HEK293 (cell line): ENCODE results near the gene TMEM143.
A peak's percentile ranks its signal among the peaks of the same experiment; 100 is the strongest.

Experiments used
- FEZF1 ChIP-seq: fragments of 450-650 bp; formaldehyde crosslinking; IDR thresholded peaks from 2 replicates; pipeline ENCODE4 v1.5.1; 2016; ENCODE audit warnings: missing biosample characterization, missing genetic modification characterization
- IKZF3 ChIP-seq: fragments of 450-650 bp; IDR thresholded peaks from 2 replicates; pipeline ENCODE4 v1.5.0; 2018; ENCODE audit warnings: missing biosample characterization, mild to moderate bottlenecking, missing genetic modification characterization, moderate library complexity
- KLF8 ChIP-seq: fragments of 450-650 bp; formaldehyde crosslinking; IDR thresholded peaks from 2 replicates; pipeline ENCODE4 v1.5.1; 2016; ENCODE audit warnings: missing biosample characterization, missing genetic modification characterization
- MYNN ChIP-seq: fragments of 450-650 bp; formaldehyde crosslinking; IDR thresholded peaks from 2 replicates; pipeline ENCODE4 v1.5.1; 2016; ENCODE audit warnings: missing biosample characterization, missing genetic modification characterization, borderline replicate concordance
- PRDM1 ChIP-seq: fragments of 450-650 bp; formaldehyde crosslinking; IDR thresholded peaks from 2 replicates; pipeline ENCODE4; 2016; ENCODE audit warnings: missing biosample characterization, missing genetic modification characterization
- SP3 ChIP-seq: fragments of 450-650 bp; formaldehyde crosslinking; IDR thresholded peaks from 2 replicates; pipeline ENCODE4 v1.5.1; 2016; ENCODE audit warnings: missing biosample characterization, missing genetic modification characterization
- SP7 ChIP-seq: fragments of 450-650 bp; formaldehyde crosslinking; IDR thresholded peaks from 2 replicates; pipeline ENCODE4 v1.5.1; 2016; ENCODE audit warnings: missing biosample characterization, missing genetic modification characterization
- WT1 ChIP-seq: fragments of 450-650 bp; formaldehyde crosslinking; IDR thresholded peaks from 2 replicates; pipeline ENCODE4 v1.5.1; 2016; ENCODE audit warnings: missing biosample characterization, missing genetic modification characterization
- ZBTB17 ChIP-seq: fragments of 450-650 bp; formaldehyde crosslinking; IDR thresholded peaks from 2 replicates; pipeline ENCODE4 v1.5.1; 2016; ENCODE audit warnings: missing biosample characterization, missing genetic modification characterization
- ZBTB48 ChIP-seq: fragments of 450-650 bp; formaldehyde crosslinking; IDR thresholded peaks from 2 replicates; pipeline ENCODE4 v1.5.1; 2016; ENCODE audit warnings: missing biosample characterization, missing genetic modification characterization
- ZNF140 ChIP-seq: fragments of 450-650 bp; formaldehyde crosslinking; IDR thresholded peaks from 2 replicates; pipeline ENCODE4 v1.5.1; 2016; ENCODE audit warnings: missing biosample characterization, missing genetic modification characterization
- ZNF248 ChIP-seq: fragments of 450-650 bp; formaldehyde crosslinking; IDR thresholded peaks from 2 replicates; pipeline ENCODE4 v1.5.1; 2017; ENCODE audit warnings: missing biosample characterization, missing genetic modification characterization
- ZNF341 ChIP-seq: fragments of 450-650 bp; formaldehyde crosslinking; IDR thresholded peaks from 2 replicates; pipeline ENCODE4; 2016; ENCODE audit warnings: low read depth, missing biosample characterization, missing genetic modification characterization
- ZNF416 ChIP-seq: fragments of 450-650 bp; formaldehyde crosslinking; IDR thresholded peaks from 2 replicates; pipeline ENCODE4 v1.5.1; 2016; ENCODE audit warnings: missing biosample characterization, missing genetic modification characterization
- ZNF501 ChIP-seq: fragments of 450-650 bp; formaldehyde crosslinking; IDR thresholded peaks from 2 replicates; pipeline ENCODE4 v1.5.1; 2016; ENCODE audit warnings: missing biosample characterization, missing genetic modification characterization
- ZNF521 ChIP-seq: fragments of 450-650 bp; formaldehyde crosslinking; IDR thresholded peaks from 2 replicates; pipeline ENCODE4 v1.5.1; 2017; ENCODE audit warnings: missing biosample characterization, mild to moderate bottlenecking, missing genetic modification characterization
- ZNF544 ChIP-seq: fragments of 450-650 bp; formaldehyde crosslinking; IDR thresholded peaks from 2 replicates; pipeline ENCODE4 v1.5.0; 2017; ENCODE audit warnings: missing biosample characterization, missing genetic modification characterization
- ZNF555 ChIP-seq: fragments of 450-650 bp; formaldehyde crosslinking; conservative IDR thresholded peaks from 2 replicates; pipeline ENCODE4 v1.5.1; 2017; ENCODE audit warnings: missing biosample characterization, mild to moderate bottlenecking, missing genetic modification characterization, inconsistent platforms
- ZNF747 ChIP-seq: fragments of 450-650 bp; formaldehyde crosslinking; IDR thresholded peaks from 2 replicates; pipeline ENCODE4 v1.5.1; 2016; ENCODE audit warnings: missing biosample characterization, missing genetic modification characterization
- ZNF785 ChIP-seq: fragments of 450-650 bp; formaldehyde crosslinking; IDR thresholded peaks from 2 replicates; pipeline ENCODE4 v1.5.1; 2016; ENCODE audit warnings: missing biosample characterization, missing genetic modification characterization
- ZNF792 ChIP-seq: fragments of 450-650 bp; formaldehyde crosslinking; IDR thresholded peaks from 2 replicates; pipeline ENCODE4 v1.5.1; 2016; ENCODE audit warnings: missing biosample characterization, missing genetic modification characterization
- ZNF843 ChIP-seq: fragments of 450-650 bp; formaldehyde crosslinking; IDR thresholded peaks from 2 replicates; pipeline ENCODE4 v1.5.1; 2016; ENCODE audit warnings: missing biosample characterization, missing genetic modification characterization
- TF ChIP-seq, protein P1 (sequence below): fragments of 450-650 bp; formaldehyde crosslinking; IDR thresholded peaks from 2 replicates; pipeline ENCODE4 v1.5.1; 2016; ENCODE audit warnings: missing biosample characterization, missing genetic modification characterization
- TF ChIP-seq, protein P2 (sequence below): fragments of 450-650 bp; formaldehyde crosslinking; conservative IDR thresholded peaks from 2 replicates; pipeline ENCODE4 v1.5.1; 2016; ENCODE audit warnings: low read depth, missing biosample characterization, missing genetic modification characterization
- TF ChIP-seq, protein P3 (sequence below): fragments of 450-650 bp; formaldehyde crosslinking; IDR thresholded peaks from 2 replicates; pipeline ENCODE4 v1.5.1; 2017; ENCODE audit warnings: missing biosample characterization, missing genetic modification characterization
- TF ChIP-seq, protein P4 (sequence below): fragments of 450-650 bp; formaldehyde crosslinking; IDR thresholded peaks from 2 replicates; pipeline ENCODE4 v1.5.1; 2017; ENCODE audit warnings: missing biosample characterization, mild to moderate bottlenecking, missing genetic modification characterization, moderate library complexity
- TF ChIP-seq, protein P5 (sequence below): fragments of 450-650 bp; formaldehyde crosslinking; IDR thresholded peaks from 2 replicates; pipeline ENCODE4; 2016; ENCODE audit warnings: missing biosample characterization, missing genetic modification characterization
- TF ChIP-seq, protein P6 (sequence below): fragments of 450-650 bp; IDR thresholded peaks from 2 replicates; pipeline ENCODE4 v1.5.1; 2018; ENCODE audit warnings: missing biosample characterization, missing genetic modification characterization

Gene TMEM143

DNA sequence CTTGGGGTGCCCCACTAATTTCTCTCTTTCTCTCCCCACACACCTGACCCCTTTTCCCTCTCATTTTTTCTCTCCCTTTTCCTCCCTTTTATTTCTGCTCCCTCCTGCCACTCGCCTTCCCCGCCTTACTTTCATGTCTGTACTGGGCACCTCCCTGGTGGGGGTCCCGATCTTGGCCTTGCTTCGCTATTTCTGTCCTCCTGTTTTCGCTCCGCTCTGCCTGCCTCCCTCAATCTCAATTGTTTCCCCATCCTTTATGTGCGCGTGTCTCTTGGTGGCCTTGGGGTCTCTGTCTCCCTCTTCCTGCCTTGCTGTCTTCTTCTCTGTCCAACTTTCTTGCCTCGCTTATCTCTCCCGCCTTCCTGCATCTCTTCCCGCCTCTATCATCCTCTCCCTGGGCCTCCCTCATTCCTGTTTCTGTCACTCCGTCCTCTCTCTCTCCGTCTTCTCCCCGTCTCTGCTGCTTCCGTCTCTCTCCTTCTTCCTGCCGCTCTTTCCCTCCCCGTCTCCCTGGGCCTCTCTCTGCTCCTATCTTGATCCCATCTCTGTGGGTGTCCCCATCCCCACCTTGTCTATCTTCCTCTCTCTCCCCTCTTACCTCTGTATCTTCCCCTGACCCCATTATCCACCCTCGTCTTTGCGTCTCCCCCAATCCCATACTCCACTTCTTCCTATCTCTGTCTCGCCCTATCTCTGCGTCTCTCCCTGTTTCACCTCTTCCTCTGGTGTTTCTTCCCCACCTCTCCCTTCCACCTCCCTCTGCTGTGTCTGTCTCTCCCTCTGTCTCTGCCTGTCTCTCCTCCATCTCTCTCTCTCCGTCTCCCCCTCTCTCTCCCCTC is 33.7 kb upstream of the TMEM143 start (continued):
- peak; percentile 68 for TF ChIP-seq ZNF341 (tag by site-specific recombination)
- peak; percentile 25; the same call in 1 of the 2 replicates for TF ChIP-seq ZNF747 (tag by site-specific recombination)
- peak; percentile 11; the same call in 1 of the 2 replicates for TF ChIP-seq KLF8 (tag by site-specific recombination)
- TF ChIP-seq ZBTB48 (tag by site-specific recombination) = no peak
- TF ChIP-seq ZNF785 (tag by site-specific recombination) = peak; percentile 56; the same call in 1 of the 2 replicates
- no peak for TF ChIP-seq FEZF1 (tag by site-specific recombination)
- TF ChIP-seq, protein P1, sequence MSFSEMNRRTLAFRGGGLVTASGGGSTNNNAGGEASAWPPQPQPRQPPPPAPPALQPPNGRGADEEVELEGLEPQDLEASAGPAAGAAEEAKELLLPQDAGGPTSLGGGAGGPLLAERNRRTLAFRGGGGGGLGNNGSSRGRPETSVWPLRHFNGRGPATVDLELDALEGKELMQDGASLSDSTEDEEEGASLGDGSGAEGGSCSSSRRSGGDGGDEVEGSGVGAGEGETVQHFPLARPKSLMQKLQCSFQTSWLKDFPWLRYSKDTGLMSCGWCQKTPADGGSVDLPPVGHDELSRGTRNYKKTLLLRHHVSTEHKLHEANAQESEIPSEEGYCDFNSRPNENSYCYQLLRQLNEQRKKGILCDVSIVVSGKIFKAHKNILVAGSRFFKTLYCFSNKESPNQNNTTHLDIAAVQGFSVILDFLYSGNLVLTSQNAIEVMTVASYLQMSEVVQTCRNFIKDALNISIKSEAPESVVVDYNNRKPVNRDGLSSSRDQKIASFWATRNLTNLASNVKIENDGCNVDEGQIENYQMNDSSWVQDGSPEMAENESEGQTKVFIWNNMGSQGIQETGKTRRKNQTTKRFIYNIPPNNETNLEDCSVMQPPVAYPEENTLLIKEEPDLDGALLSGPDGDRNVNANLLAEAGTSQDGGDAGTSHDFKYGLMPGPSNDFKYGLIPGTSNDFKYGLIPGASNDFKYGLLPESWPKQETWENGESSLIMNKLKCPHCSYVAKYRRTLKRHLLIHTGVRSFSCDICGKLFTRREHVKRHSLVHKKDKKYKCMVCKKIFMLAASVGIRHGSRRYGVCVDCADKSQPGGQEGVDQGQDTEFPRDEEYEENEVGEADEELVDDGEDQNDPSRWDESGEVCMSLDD (tag by site-specific recombination) = peak; percentile 72
- TF ChIP-seq ZBTB17 (tag by site-specific recombination) = peak; percentile 71
- TF ChIP-seq ZNF248 = no peak
- no peak for TF ChIP-seq ZNF416
- TF ChIP-seq, protein P2, sequence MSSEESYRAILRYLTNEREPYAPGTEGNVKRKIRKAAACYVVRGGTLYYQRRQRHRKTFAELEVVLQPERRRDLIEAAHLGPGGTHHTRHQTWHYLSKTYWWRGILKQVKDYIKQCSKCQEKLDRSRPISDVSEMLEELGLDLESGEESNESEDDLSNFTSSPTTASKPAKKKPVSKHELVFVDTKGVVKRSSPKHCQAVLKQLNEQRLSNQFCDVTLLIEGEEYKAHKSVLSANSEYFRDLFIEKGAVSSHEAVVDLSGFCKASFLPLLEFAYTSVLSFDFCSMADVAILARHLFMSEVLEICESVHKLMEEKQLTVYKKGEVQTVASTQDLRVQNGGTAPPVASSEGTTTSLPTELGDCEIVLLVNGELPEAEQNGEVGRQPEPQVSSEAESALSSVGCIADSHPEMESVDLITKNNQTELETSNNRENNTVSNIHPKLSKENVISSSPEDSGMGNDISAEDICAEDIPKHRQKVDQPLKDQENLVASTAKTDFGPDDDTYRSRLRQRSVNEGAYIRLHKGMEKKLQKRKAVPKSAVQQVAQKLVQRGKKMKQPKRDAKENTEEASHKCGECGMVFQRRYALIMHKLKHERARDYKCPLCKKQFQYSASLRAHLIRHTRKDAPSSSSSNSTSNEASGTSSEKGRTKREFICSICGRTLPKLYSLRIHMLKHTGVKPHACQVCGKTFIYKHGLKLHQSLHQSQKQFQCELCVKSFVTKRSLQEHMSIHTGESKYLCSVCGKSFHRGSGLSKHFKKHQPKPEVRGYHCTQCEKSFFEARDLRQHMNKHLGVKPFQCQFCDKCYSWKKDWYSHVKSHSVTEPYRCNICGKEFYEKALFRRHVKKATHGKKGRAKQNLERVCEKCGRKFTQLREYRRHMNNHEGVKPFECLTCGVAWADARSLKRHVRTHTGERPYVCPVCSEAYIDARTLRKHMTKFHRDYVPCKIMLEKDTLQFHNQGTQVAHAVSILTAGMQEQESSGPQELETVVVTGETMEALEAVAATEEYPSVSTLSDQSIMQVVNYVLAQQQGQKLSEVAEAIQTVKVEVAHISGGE (tag by site-specific recombination) = peak; percentile 21; the same call in 1 of the 2 replicates
- TF ChIP-seq IKZF3 (tag by site-specific recombination) = 0 out of 2 replicates have a peak, but pooled peaks have one; percentile 46
- TF ChIP-seq SP3 (tag by site-specific recombination) = no peak
- TF ChIP-seq ZNF555 = no peak
- TF ChIP-seq PRDM1 = peak; percentile 94
- no peak for TF ChIP-seq ZNF792
- TF ChIP-seq MYNN (tag by site-specific recombination) = no peak
- 0 out of 2 replicates have a peak, but pooled peaks have one; percentile 16 for TF ChIP-seq WT1 (tag by site-specific recombination)
- no peak for TF ChIP-seq ZNF501
- TF ChIP-seq ZNF843 (tag by site-specific recombination) = no peak
- TF ChIP-seq, protein P3, sequence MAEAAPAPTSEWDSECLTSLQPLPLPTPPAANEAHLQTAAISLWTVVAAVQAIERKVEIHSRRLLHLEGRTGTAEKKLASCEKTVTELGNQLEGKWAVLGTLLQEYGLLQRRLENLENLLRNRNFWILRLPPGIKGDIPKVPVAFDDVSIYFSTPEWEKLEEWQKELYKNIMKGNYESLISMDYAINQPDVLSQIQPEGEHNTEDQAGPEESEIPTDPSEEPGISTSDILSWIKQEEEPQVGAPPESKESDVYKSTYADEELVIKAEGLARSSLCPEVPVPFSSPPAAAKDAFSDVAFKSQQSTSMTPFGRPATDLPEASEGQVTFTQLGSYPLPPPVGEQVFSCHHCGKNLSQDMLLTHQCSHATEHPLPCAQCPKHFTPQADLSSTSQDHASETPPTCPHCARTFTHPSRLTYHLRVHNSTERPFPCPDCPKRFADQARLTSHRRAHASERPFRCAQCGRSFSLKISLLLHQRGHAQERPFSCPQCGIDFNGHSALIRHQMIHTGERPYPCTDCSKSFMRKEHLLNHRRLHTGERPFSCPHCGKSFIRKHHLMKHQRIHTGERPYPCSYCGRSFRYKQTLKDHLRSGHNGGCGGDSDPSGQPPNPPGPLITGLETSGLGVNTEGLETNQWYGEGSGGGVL (tag by site-specific recombination) = peak; percentile 37
- TF ChIP-seq, protein P4, sequence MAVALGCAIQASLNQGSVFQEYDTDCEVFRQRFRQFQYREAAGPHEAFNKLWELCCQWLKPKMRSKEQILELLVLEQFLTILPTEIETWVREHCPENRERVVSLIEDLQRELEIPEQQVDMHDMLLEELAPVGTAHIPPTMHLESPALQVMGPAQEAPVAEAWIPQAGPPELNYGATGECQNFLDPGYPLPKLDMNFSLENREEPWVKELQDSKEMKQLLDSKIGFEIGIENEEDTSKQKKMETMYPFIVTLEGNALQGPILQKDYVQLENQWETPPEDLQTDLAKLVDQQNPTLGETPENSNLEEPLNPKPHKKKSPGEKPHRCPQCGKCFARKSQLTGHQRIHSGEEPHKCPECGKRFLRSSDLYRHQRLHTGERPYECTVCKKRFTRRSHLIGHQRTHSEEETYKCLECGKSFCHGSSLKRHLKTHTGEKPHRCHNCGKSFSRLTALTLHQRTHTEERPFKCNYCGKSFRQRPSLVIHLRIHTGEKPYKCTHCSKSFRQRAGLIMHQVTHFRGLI (tag by site-specific recombination) = no peak
- no peak for TF ChIP-seq ZNF544
- peak; percentile 25; the same call in 1 of the 2 replicates for TF ChIP-seq ZNF521 (tag by site-specific recombination)
- TF ChIP-seq ZNF140 = no peak
- TF ChIP-seq, protein P5, sequence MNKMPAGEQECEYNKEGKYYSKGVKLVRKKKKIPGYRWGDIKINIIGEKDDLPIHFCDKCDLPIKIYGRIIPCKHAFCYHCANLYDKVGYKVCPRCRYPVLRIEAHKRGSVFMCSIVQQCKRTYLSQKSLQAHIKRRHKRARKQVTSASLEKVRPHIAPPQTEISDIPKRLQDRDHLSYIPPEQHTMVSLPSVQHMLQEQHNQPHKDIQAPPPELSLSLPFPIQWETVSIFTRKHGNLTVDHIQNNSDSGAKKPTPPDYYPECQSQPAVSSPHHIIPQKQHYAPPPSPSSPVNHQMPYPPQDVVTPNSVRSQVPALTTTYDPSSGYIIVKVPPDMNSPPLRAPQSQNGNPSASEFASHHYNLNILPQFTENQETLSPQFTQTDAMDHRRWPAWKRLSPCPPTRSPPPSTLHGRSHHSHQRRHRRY (tag by site-specific recombination) = peak; percentile 45; the same call in 1 of the 2 replicates
- TF ChIP-seq, protein P6, sequence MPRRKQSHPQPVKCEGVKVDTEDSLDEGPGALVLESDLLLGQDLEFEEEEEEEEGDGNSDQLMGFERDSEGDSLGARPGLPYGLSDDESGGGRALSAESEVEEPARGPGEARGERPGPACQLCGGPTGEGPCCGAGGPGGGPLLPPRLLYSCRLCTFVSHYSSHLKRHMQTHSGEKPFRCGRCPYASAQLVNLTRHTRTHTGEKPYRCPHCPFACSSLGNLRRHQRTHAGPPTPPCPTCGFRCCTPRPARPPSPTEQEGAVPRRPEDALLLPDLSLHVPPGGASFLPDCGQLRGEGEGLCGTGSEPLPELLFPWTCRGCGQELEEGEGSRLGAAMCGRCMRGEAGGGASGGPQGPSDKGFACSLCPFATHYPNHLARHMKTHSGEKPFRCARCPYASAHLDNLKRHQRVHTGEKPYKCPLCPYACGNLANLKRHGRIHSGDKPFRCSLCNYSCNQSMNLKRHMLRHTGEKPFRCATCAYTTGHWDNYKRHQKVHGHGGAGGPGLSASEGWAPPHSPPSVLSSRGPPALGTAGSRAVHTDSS (tag by site-specific recombination) = no peak
- TF ChIP-seq SP7 (tag by site-specific recombination) = no peak
